Measurements from ENCODE around the gene CYBC1. TPM values are rescaled to one million over a fixed set of nuclear protein-coding genes. Genes with fewer than 3 reads are reported as not detected.

CYBC1 gene
- total RNA-seq, 1 donor = 72.4 TPM

- Histone ChIP-seq H3K27ac (ENCODE audit: low read depth, low read length) (peak overlapping the region; percentile 72), H3K79me2 (ENCODE audit: insufficient read depth, low read length) (no peaks in the 10 kb centered on the region), H3K36me3 (ENCODE audit: insufficient read depth, low read length) (no peaks in the 10 kb centered on the region), H3K9me3 (ENCODE audit: low read depth, low read length) (no peaks in the 10 kb centered on the region), H3K4me1 (ENCODE audit: insufficient read depth, low read length) (peaks cover 40% of the 10 kb centered on the region), H2AFZ (ENCODE audit: low read length) (peak overlapping the region; percentile 0), H3K4me3 (ENCODE audit: insufficient read depth, low read length) (peak overlapping the region; percentile 1), H3K27me3 (ENCODE audit: insufficient read depth, low read length) (no peaks in the 10 kb centered on the region), H4K20me1 (ENCODE audit: insufficient read depth, low read length) (peaks cover 3% of the 10 kb centered on the region), H3K4me2 (ENCODE audit: insufficient read depth, low read length) (peak overlapping the region; percentile 37)
- DNase-seq (ENCODE audit: insufficient read length, low spot score, missing footprints) = peak; percentile 96
- TF ChIP-seq CTCF (IDR thresholded peaks at IDR 0.05; ENCODE audit: extremely low read depth, low read depth, low read length) = no peak
Observed at GRCh38 chr17:82492643-82493225, 42.2 kb upstream of the CYBC1 start.

- Histone ChIP-seq H3K4me1 (ENCODE audit: insufficient read depth, low read length) (peaks cover 32% of the 10 kb centered on the region), H3K27me3 (ENCODE audit: insufficient read depth, low read length) (no peaks in the 10 kb centered on the region), H3K27ac (ENCODE audit: low read depth, low read length) (no peak overlapping the region), H3K4me2 (ENCODE audit: insufficient read depth, low read length) (no peak overlapping the region), H4K20me1 (ENCODE audit: insufficient read depth, low read length) (peaks cover 3% of the 10 kb centered on the region), H2AFZ (ENCODE audit: low read length) (no peak overlapping the region), H3K4me3 (ENCODE audit: insufficient read depth, low read length) (no peak overlapping the region), H3K79me2 (ENCODE audit: insufficient read depth, low read length) (no peaks in the 10 kb centered on the region), H3K36me3 (ENCODE audit: insufficient read depth, low read length) (no peaks in the 10 kb centered on the region), H3K9me3 (ENCODE audit: low read depth, low read length) (no peaks in the 10 kb centered on the region)
- DNase-seq (ENCODE audit: insufficient read length, low spot score, missing footprints) = peak; percentile 39
- no peak for TF ChIP-seq CTCF (IDR thresholded peaks at IDR 0.05; ENCODE audit: extremely low read depth, low read depth, low read length)
Observed at GRCh38 chr17:82491533-82491932, 41.0 kb upstream of the CYBC1 start.

- Histone ChIP-seq H3K4me1 (ENCODE audit: insufficient read depth, low read length) (peaks cover 31% of the 10 kb centered on the region), H3K4me3 (ENCODE audit: insufficient read depth, low read length) (no peak overlapping the region), H2AFZ (ENCODE audit: low read length) (no peak overlapping the region), H3K27ac (ENCODE audit: low read depth, low read length) (no peak overlapping the region), H3K9me3 (ENCODE audit: low read depth, low read length) (no peaks in the 10 kb centered on the region), H3K36me3 (ENCODE audit: insufficient read depth, low read length) (peaks cover 3% of the 10 kb centered on the region), H3K4me2 (ENCODE audit: insufficient read depth, low read length) (no peak overlapping the region), H3K79me2 (ENCODE audit: insufficient read depth, low read length) (no peaks in the 10 kb centered on the region), H3K27me3 (ENCODE audit: insufficient read depth, low read length) (no peaks in the 10 kb centered on the region), H4K20me1 (ENCODE audit: insufficient read depth, low read length) (peaks cover 3% of the 10 kb centered on the region)
- DNase-seq (ENCODE audit: insufficient read length, low spot score, missing footprints) = no peak
- no peak for TF ChIP-seq CTCF (IDR thresholded peaks at IDR 0.05; ENCODE audit: extremely low read depth, low read depth, low read length)
Observed at GRCh38 chr17:82491196-82491530, 40.6 kb upstream of the CYBC1 start.

GRCh38 chr17:82490512-82491195 is 40.1 kb upstream of the CYBC1 start:
- H3K4me2 ChIP-seq (ENCODE audit: insufficient read depth, low read length) = no peak overlapping the region
- H3K27me3 ChIP-seq (ENCODE audit: insufficient read depth, low read length) = no peaks in the 10 kb centered on the region
- no peaks in the 10 kb centered on the region for H3K9me3 ChIP-seq (ENCODE audit: low read depth, low read length)
- H2AFZ ChIP-seq (ENCODE audit: low read length) = no peak overlapping the region
- peaks cover 3% of the 10 kb centered on the region for H4K20me1 ChIP-seq (ENCODE audit: insufficient read depth, low read length)
- H3K27ac ChIP-seq (ENCODE audit: low read depth, low read length) = no peak overlapping the region
- DNase-seq (ENCODE audit: insufficient read length, low spot score, missing footprints) = peak; percentile 35
- peaks cover 31% of the 10 kb centered on the region for H3K4me1 ChIP-seq (ENCODE audit: insufficient read depth, low read length)
- no peak for TF ChIP-seq CTCF (IDR thresholded peaks at IDR 0.05; ENCODE audit: extremely low read depth, low read depth, low read length)
- no peak overlapping the region for H3K4me3 ChIP-seq (ENCODE audit: insufficient read depth, low read length)
- H3K79me2 ChIP-seq (ENCODE audit: insufficient read depth, low read length) = no peaks in the 10 kb centered on the region
- H3K36me3 ChIP-seq (ENCODE audit: insufficient read depth, low read length) = peaks cover 8% of the 10 kb centered on the region
